ENCODE results near the gene FAM168A.

The FAM168A gene

GRCh38 chr11:73384531-73384871 lies 213.4 kb downstream of the FAM168A start:
- no peak for DNase-seq

- DNase-seq: no peak
These were observed 213.8 kb downstream of the FAM168A start for GRCh38 chr11:73384125-73384441.

- DNase-seq: peak; percentile 92
These were observed 214.4 kb downstream of the FAM168A start for GRCh38 chr11:73383249-73384124.

GRCh38 chr11:73382747-73383146 lies 215.2 kb downstream of the FAM168A start:
- DNase-seq: no peak

- DNase-seq: no peak
These were observed 215.7 kb downstream of the FAM168A start for GRCh38 chr11:73382183-73382582.

GRCh38 chr11:73381589-73381988 lies 216.3 kb downstream of the FAM168A start:
- DNase-seq: no peak

GRCh38 chr11:73380897-73381410 lies 217.0 kb downstream of the FAM168A start:
- DNase-seq: no peak

- DNase-seq: no peak
These were observed 217.6 kb downstream of the FAM168A start for GRCh38 chr11:73380331-73380730.

- DNase-seq: no peak
These were observed 218.6 kb downstream of the FAM168A start for GRCh38 chr11:73379189-73379880.

- peak; percentile 10 for DNase-seq
These were observed 220.9 kb downstream of the FAM168A start for GRCh38 chr11:73376803-73377629.

- DNase-seq: peak; percentile 87
These were observed 221.6 kb downstream of the FAM168A start, which contains the start of gene RELT for GRCh38 chr11:73376160-73376802. Gene RELT, plus strand, starts transcription at chr11:73376399. Its CDS starts 12,738 bp downstream, at chr11:73389137.

- no peak for DNase-seq
These were observed 222.1 kb downstream of the FAM168A start for GRCh38 chr11:73375830-73376159.

- no peak for DNase-seq
These were observed 223.8 kb downstream of the FAM168A start for GRCh38 chr11:73374151-73374550.

GRCh38 chr11:73372375-73372993 lies 225.4 kb downstream of the FAM168A start:
- no peak for DNase-seq

- DNase-seq: no peak
These were observed 230.4 kb downstream of the FAM168A start for GRCh38 chr11:73367482-73368024.

GRCh38 chr11:73366953-73367352 lies 231.0 kb downstream of the FAM168A start:
- DNase-seq: no peak

GRCh38 chr11:73366265-73366610 lies 231.7 kb downstream of the FAM168A start:
- DNase-seq: no peak

GRCh38 chr11:73365352-73366264 lies 232.3 kb downstream of the FAM168A start:
- DNase-seq: no peak

- DNase-seq: no peak
These were observed 234.8 kb downstream of the FAM168A start for GRCh38 chr11:73363147-73363546.

- DNase-seq: no peak
These were observed 235.7 kb downstream of the FAM168A start for GRCh38 chr11:73361953-73362776.
